GM13977 (cell line): Measurements from ENCODE around the gene CNIH3.

Experiments
- DNase-seq: peaks from one replicate; pipeline ENCODE4 v3.0.0; 2012; ENCODE audit warnings: low spot score
- in situ Hi-C: fragments of 300-500 bp; cut with MboI; formaldehyde crosslinking; loops from one replicate; pipeline ENCODE4 v1.12.0; 2022; ENCODE audit warnings: low sequenced_read_pairs, low pct_unique_long_range_greater_than_20kb, mixed read lengths, inconsistent platforms; ENCODE audit not compliant: unreplicated experiment
- TF ChIP-seq, protein P1 (sequence below): IDR thresholded peaks from 2 replicates; pipeline ENCODE4 v1.5.1; 2012; ENCODE audit warnings: mild to moderate bottlenecking, control low read depth; ENCODE audit not compliant: insufficient read depth; ENCODE audit errors: extremely low read depth, missing control alignments

CNIH3 gene

DNA sequence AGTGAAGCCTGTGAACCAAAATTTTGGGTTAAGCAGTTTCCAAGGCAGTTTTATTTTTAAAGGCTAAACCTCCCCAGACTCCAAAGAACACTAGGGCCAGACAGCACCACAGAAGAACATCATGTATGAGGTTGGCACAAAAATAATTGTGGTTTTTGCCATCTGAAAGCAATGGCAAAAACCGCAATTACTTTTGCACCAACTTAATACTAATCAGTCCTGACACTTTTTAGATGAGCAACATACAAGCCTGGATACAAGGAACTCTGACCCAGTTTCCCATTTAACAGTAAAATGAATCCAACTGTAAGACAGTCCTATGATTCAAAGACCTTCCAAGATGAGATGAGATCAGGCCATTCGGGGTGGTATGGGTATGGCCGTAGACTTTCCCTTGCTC is 46.8 kb downstream of the CNIH3 start:
- in situ Hi-C loops = no loop called here
- no peak for DNase-seq
- TF ChIP-seq, protein P1, sequence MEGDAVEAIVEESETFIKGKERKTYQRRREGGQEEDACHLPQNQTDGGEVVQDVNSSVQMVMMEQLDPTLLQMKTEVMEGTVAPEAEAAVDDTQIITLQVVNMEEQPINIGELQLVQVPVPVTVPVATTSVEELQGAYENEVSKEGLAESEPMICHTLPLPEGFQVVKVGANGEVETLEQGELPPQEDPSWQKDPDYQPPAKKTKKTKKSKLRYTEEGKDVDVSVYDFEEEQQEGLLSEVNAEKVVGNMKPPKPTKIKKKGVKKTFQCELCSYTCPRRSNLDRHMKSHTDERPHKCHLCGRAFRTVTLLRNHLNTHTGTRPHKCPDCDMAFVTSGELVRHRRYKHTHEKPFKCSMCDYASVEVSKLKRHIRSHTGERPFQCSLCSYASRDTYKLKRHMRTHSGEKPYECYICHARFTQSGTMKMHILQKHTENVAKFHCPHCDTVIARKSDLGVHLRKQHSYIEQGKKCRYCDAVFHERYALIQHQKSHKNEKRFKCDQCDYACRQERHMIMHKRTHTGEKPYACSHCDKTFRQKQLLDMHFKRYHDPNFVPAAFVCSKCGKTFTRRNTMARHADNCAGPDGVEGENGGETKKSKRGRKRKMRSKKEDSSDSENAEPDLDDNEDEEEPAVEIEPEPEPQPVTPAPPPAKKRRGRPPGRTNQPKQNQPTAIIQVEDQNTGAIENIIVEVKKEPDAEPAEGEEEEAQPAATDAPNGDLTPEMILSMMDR = no peak

DNA sequence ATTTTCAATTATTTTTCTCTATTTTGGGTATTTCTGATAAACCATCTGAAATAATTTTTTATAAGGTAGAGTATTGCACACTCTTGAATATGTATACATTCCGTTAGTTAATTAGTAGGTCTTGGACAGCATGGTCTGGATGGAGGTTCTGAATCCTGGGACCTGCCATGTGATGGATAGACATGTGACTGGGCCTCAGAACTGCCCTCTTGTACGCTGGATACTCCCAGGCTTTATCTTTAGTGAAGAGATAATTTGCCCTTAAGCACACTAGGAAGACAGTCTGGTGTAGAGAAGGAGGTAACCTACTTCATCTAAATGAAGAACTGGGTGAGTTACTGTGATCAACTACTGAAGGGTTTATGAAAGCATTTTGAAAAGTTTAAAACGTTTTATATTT is 48.9 kb downstream of the CNIH3 start:
- in situ Hi-C loops = no loop called here
- no peak for DNase-seq
- TF ChIP-seq, protein P1 = no peak

DNA sequence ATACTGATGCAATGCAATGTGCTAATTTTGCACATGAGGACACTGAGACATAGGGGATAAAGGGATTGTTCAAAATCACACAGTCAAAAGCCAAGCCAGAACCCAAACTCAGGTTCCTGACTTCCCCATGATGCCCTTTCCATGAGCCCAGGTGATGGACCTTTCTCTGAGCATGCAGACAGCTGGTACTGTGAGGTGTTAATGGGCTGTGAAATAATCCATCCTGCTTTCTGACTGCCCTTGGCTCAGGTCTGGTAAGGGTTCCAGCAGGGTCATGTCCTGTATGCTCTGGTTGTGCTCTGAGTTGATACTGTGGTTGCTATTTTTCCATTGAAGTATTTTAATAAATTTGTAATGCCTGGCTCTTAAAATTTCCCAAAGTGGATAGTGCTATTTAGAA is 50.0 kb downstream of the CNIH3 start:
- TF ChIP-seq, protein P1 = no peak
- in situ Hi-C loops = no loop called here
- DNase-seq = no peak

DNA sequence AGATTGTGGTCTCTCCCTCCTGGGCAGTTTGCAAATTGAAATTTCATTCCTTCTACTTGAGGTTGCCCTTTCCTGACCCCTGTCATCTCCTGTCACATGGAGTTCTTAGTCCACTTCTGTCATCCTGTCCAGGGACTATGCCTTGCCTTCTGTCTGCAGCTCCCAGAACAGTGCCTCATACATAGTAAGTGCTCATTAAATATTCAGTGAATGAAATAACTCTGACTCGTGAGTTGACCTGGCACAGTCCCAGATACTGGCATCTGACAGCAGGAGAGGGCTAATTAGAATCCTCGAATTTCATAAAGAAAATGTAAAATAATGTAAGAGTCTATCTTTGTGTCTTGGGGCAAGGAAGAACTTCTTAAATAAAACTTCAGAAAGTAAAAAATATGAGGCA is 50.8 kb downstream of the CNIH3 start:
- TF ChIP-seq, protein P1 = no peak
- in situ Hi-C loops = no loop called here
- no peak for DNase-seq

DNA sequence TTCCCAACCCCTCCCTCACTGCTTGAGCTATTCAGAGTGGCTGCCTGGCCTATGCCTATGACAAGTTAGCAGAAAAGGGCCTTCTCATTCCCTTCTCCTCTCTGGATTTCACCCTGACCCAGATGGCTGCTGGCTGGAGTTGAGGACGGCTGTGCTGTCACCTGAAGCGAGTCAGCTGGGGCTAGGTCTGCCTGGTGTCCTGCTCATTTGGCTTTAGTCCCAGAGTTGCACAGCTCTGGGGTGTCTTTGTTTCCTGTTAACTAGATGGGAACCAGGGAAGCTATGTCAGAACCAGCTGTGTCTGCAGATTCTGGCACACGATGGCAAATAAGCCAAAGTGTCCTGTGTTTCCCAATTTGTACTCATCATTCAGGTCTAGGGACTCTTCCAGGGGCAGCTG is 52.9 kb downstream of the CNIH3 start:
- in situ Hi-C loops = no loop called here
- no peak for DNase-seq

DNA sequence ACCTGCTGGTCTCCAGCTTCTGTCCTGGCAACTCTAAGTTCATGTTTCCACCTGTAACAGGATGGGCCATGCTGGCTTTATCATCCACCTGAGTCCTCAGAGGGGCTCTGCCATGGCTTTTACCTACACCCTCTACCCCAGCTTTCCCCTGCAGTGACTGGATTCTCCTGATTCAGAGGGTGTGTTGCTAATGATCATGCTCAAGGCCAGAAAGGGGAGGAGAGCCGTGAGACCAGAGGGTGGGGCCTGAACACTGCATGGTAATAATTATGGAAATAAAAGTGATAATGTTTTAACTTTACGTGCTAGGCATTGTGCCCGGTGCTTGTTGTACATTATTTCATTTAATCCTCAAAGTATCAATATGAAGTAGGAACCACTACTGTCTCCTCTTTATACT is 53.3 kb downstream of the CNIH3 start:
- TF ChIP-seq, protein P1 = no peak
- in situ Hi-C loops = no loop called here
- DNase-seq = no peak

More for the DNA sequence above, 52.9 kb downstream of the CNIH3 start:
- TF ChIP-seq, protein P1 = no peak

DNA sequence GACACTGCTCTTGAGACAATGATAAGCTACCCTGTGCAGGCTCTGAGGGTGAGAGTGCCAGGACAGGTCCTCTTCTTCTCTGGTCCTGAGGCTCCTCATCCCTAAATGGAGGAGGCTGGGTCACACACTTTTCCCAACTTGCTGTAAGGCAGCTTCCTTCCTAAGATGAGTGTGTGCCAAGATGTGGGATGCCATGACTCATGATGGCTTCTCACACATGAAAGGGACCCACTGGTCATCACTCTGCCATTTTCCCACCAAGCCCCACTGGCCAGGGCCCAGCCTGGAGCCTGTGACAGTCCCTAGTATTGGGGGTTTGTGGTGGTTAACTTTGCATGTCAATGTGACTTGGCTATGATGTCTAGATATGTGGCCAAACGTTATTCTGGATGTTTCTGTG is 54.4 kb downstream of the CNIH3 start:
- DNase-seq = no peak
- in situ Hi-C loops = no loop called here
- TF ChIP-seq, protein P1 = no peak
